Measurements from ENCODE around the gene BEND6.

Gene BEND6, protein sequence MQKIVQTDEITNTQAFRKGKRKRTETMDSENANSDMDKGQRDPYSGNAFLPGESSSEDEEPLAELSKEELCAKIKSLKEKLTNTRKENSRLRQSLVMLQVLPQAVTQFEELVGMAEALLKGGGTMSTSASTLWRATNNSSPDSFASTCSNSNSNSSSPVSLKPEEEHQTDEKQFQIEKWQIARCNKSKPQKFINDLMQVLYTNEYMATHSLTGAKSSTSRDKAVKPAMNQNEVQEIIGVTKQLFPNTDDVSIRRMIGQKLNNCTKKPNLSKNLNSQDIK

DNA sequence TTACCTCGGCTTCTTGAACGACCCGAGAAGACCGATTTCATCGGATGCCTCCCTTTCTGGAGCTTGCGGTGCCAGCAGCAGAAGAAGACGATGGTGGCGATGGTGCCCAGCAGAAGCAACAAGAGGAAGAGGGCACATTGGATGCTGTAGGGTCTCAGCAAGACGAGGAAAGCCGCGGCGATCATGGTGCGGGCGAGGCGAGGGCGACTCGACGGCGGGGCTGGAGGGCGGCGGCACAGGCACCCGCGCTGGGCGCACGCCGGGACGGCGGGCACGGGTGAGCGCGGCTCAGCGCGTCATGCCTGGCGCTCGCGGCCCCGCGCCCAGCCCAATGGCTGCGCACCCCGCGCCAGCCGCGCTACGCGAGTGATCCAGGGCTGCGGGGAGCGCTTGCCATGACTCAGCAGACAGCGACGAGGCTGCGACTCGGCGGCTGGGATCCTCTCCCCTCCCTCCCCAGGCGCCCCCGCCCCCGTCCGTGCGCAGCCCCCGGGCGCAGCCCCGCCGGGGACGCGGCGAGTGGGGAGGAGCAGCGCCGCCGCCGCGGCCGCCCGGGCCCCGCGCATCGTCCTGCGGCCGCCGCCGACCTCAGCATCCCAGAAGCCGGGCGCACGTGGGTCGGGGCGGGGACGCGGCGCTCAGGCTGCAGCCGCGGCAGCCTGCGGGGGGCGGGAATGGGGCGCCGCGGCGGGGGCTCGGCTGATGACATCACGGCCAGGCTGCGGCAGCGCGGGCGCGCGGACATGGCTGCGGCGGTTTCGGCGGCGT is at the start of gene BEND6:
Gene BEND6 (plus strand): TSS at position 705 of the 768 bp plus-strand sequence. CDS start 26,704 bp downstream, outside the sequence.
- DNase-seq: peak; percentile 13

DNA sequence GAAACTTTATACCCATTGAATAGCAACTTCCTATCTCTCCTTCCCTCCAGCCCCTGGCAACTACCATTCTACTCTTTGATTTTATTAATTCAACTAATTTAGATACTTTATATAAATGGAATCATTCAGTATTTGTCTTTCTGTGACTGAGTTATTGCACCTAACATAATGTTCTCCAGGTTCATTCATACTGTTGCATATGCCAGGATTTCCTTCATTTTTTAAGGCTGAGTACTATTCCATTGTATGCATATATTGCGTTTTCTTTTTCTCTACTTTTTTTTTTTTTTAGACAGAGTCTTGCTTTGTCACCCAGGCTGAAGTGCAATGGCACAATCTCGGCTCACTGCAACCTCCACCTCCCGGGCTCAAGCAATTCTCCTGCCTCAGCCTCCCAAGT is 49.5 kb upstream of the BEND6 start:
- DNase-seq: no peak

DNA sequence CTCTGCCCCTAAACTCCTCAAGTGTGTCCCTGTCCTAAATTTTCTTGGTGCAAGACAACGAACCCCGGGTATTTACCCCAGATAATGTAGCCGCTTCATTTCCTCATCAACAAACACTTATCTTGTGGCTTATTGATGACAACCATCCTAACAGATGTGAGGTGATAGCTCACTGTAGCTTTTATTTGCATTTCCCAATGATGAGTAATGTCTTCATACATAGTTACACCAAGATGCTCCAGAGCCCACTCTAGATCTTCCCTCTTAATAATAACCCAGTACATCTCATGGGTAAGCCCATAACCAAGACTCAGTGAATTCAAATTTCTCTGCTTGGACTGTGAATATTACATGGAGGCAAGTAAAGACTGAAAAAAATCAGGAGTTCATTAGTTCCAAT is 48.2 kb upstream of the BEND6 start:
- DNase-seq: no peak

DNA sequence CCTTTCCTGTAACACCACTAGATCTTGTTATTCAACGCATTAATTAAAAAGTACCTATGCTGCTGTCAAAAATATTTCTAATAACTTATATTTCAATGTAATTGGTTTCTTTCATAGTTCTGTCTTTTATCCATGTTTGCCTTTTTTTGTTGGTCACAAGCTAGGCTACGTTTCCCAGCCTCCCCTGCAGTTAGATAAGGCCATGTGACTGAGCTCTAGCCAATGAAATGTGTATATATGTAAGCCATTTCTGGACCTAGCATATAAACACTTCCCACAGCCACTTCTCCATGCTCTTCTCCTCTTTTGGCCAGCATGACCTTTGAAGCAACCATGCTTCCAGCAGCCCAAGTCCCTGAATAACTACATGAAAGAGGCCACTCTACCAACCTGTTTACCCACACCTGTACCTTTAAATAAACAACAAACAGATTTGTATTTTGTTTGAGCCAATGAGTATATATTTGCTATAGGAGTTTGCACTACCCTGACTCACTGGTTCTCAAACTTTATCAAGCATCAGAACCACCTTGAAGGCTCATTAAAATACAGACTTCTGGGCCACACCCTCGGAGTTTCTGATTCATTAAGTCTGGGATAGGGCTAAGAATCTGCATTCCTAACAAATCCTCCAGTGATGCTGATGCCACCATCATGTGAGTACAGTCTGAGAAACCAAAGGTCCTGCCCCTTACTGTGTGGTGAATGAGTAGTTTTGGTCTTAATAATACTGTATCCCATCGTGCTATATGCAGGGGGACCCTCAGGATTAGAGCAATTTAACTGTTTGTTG is 45.6 kb upstream of the BEND6 start:
- no peak for DNase-seq

DNA sequence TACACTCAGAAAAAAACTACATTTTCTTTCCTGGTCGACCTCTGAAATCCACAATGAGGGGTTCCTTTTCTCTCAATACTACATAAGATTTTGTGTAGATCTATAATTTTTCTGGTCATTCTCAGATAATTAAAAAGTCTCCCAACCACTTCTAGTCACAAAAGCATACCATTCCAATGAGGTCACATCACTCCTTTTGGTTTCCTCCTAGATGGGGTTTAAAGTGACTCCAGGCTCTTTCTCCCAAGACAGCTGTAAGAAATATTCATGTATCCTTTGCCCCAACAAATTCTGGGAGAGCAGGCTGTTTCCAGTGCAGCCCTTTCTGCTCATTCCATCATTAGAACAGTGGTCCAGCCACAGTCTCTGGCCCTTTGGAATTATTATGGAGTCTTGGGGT is 43.1 kb upstream of the BEND6 start:
- DNase-seq: no peak

DNA sequence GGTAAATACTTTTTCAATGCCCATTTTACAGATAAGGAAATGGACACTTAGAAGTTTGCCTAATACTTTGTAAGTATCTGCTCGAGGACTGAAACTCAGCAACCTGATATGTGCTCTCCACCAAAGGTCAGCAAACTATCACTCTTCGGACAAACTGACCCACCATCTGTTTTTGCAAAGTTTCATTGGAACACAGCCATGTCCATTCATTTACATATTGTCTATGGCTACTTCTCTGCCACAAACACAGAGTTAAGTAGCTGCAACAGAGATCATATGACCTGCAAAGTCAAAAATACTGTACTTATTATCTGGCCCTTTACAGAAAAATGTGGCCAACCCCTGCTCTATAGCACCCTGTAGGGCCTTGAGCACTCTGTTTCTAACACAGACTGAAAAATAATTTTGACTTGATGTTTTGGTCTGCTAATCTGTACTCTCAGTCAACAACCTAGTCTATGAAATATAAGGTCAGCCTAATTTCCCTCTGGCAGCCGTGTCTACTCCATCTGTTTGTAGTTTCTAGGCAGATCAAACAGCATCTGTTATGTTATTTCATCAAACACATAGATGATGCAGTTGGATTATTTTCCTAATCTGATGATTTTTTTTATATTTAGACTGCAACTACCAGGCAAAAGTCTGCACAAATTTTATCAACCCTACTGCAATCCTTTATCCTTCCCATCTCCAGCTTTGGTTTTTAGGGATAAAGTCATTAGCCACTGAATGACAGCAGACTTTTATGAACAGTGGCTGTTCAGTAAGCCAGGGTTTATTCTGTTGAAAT is 41.4 kb upstream of the BEND6 start:
- no peak for DNase-seq

DNA sequence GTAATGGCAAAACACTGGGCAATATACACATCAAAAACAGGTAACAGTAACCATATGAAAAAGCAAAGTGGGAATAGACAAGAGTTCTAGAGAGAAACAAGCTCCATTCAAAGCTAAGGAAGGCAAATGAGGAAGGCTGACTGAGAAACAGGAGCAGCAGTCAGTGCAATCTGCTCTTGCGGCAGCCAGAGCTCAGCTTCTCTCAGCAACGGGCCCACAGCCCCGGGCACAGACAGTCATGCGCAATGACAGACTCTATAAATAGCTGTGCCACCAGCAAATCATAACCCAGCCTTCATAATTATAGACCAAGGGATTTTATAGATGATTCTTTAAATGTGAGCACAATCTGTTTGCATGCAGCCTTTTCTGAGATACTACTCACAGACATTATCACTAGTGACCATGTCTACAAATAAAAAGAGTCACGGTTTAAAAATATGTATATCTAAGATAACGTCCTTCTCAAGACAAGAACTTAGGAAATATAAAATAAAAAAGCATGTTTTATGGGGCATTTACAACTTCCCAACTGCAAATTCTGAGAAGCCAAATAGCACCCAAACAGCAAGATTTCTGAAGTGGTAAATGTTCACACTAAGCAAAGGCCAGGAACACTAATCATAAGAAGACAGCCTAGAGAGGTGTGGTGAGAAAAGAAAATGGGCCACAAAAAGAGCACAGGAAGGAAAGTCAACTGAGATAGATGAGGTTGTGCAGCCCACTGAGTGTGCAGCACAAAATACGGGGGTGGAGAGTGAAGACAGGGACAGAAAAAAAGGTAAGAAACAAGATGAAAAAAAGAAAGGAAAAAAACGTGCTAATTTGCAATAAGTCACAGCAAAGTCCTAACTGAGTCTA is 39.9 kb upstream of the BEND6 start:
- DNase-seq: no peak

DNA sequence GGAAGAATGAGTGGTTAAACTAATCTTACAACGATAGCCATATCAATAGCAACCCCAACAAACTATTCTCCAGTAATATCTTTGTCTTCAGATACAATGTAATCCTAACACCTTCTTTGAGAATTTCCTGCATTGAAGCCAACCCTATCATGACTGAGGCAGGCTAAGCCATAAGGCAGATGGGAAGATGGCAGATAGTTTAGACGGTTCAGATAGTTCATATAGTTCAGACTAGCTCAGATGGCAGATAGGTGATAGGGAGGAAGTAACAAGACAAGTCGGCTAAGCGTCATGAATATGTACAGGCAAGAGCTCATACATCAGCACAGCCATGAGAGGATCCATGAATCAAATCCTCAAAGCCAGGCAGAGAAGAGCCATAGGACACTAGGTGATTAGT is 39.1 kb upstream of the BEND6 start:
- DNase-seq: no peak

DNA sequence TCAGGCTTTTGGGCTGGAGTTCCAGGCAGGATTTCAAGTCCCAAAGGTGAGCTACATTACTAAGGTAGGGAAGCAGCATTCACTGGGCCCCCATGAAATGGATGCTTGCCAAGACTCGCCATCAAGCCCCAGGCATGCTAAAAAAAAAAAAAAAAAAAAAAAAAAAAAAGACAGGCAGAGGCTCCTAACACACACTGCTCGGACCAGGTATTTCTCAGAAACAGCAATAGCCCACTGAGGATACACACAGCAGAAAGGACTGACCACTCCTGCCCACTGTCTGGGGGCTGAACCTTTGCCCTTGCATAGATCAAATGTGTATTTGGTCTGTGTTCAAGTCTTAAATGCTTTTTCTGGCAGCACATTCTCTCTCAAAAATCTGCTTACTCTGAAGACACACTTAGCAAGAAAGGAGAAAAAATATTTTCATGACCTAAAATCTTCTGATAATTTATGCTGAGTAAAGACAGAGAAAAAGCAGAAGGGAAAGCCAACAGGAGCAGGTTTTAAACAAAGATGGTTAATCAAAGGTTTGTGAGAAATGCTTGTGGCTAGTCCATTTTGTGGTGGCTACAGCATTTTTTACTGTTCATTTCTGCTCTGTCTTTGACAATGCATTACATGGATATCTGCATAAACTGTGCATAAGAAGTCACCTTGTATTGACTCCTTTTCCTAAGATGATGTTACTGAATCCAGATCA is 37.9 kb upstream of the BEND6 start:
- DNase-seq: no peak

DNA sequence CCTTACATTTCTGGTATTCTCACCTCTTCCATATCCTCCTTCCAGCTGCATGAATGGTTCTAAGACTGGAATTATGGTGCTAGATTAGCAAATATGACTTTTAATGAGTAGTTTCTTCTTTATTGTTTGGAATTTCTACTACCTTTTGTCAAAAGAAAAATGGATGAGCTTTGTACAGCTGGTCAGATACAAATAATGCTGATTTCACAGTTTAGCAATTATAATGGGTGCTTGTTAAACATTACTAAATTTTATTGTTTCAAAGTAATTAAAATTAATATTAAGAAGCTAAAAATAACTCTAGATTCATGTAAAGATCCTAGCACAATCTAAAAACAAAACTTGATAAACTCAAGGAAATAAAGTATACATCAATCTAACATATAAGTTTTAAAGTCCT is 32.3 kb upstream of the BEND6 start:
- DNase-seq: no peak

DNA sequence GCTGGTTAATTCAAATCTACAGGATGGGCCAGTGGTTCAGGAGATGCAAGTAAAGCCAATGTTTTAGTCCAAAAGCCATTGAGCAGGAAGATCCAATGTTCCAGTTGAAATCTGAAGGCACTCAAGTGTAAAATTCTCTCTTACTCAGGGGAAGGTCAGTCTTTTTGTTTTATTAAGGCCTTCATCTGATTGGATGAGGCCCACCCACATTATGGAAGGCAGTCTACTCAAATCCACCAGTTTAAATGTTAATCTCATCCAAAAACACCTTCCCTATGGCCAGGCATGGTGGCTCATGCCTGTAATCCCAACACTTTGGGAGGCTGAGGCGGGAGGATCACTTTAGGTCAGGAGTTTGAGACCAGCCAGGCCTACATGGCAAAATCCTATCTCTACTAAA is 31.3 kb upstream of the BEND6 start:
- no peak for DNase-seq

DNA sequence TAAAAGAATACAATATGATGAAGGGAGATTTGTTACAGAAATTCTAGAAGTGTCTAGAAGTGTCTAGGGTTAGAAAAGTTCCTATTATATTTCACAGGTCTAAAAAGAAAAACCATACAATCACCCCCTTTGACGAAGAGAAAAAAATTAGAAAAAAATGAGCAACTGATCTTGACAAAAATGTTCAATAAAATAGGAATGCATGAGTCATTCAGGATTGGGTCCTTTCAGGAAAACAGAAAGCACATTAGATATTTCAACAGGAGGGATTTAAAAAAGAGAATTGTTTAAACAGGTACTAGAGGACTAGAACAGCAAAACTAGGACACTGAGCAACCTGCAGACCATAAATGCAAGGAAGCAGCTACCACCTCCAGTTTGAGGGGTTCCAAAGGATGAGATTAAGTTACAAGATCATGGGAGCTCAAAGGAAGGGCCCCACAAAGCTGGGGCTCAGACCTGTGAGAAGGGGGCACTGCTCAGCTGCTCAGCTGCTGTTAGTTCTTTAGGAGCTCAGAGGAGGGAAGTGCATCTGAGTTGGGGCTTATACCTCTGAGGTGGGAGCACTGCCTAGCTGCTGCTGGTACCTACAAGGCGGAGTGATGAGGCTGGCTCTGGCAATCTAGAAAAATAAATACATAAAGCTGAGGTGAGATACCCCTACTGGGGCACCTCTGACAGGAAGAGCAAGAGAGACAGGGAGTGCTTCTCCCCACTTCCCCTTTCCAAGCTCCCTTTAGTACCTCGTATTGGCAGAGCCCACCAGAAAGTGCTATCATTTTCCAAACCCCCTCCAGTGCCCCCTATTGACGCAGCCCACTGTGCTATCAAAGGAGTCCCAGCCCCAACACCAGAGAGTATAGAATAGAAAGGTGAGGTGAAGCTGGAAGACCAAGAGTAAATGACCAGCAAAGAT is 27.1 kb upstream of the BEND6 start:
- DNase-seq: no peak

DNA sequence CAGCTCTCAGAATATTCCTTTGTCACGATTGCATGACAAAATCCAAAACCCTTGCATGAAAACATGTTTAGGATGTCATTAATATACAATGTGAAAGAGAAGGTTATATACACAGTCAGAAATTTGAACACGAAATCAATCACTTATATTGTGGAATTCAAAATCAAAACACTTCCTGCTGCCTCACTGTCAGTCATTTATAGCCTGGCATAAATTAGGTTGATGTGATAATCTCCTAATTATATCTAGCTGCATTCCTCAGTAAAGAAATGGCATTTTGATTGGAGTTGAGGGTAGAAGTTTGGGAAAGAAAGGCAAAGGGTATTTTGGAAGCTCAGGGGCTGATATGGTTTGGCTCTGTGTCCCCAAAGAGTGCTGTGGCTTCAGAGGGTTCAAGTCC is 24.1 kb upstream of the BEND6 start:
- no peak for DNase-seq

DNA sequence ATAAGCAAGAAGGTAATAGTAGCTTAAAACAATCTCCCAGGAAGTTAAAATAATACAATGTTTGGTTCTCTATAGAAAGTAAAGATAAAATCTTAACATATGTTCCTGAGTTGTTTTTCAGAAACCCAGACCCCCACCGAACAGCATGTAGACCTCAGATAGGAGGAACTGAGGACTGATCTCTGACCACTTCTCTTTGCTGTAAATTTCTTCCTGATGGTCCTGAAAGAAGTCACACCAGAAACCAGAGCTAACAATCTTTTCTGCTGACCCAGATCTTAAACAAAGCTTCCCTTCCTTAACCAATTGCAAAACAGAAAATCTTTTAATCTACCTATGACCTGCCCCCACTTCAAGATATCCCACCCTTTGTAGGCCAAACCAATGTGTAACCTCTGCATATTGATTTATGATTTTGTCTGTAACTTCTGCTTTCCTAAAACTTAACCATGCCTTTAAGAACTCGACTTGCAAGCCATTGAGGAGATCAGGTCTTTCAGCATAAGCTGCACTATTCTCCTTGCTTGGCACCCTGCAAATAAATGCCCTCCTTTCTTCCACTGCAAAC is 21.9 kb upstream of the BEND6 start:
- no peak for DNase-seq

DNA sequence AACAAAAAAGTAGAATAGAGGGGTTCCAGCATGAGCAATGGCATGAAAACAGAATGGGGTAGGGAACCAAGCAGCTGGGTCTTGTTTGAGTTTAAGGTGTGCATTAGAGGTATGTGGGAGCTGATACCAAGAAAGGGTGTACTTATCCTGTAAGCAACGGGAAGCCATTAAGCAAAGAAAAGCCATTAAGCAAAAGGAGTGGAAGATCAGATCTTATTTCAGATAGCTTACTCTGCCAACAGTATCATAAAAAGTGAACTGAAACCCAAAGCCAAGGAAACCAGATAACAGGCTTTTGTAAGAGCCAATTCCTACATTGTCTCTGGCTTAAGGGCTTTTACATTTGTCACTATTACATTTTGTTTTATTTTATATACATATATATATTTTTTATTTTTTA is 21.3 kb upstream of the BEND6 start:
- no peak for DNase-seq

DNA sequence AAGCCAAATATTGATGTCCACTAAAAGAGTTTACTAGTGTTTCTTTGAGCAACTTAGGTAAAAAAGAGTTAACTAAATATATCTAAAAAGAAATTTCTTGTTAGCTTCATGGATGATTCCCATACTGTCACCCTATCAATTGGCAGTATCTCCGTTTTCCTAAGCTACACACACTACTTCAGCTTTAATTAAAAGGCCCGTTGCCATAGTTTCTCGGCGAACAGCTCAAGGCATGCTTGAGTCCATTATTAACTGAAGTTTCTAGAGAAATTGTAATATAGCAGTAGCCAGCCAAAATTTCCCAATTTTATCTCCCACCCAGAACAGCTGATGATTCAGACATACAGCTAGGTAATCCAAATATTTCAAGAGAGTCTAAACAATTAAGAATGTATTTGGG is 20.0 kb upstream of the BEND6 start:
- no peak for DNase-seq

DNA sequence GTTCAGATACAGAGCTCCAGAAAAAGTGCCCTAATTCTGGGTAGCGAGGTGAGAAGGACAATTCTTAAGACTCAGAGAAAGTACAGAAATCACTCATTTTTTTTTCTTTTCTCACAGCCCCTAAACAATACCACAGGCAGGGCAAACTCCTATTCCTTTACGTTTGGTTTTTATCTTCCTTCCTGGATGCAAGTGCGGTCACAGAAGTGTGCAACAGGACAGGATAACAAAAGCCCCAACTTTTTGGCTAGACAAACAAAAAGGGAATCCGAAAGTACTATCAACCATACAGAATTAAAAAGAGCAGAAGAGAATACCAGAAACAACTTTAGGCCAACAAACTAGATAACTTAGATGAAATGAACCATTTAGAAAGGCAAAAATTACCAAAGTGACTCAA is 18.4 kb upstream of the BEND6 start:
- no peak for DNase-seq

DNA sequence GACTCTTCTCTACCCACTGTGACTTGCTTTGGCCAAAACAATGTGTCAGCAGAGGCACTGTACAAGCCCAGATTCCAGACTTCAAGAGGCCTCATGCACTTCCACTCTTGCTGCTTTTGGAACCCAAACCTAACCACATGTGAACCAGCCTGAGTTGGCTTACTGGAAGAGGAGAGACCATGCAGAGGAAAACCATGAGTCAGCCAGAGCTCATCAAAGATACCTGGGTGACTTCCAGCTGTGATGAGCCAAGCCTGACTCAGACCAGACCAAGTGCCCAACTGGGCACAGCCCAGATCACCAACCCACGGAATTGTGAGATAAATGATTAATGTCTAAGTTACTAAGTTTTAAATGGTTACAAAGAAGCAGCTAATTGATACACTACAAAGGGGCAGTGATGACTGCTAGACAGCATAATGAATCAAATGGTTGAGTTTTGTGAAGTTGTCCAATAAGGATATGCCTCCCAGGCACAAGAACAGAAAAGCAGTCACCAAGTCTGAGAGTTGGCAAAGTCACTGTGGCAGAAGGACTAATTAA is 16.2 kb upstream of the BEND6 start:
- no peak for DNase-seq

DNA sequence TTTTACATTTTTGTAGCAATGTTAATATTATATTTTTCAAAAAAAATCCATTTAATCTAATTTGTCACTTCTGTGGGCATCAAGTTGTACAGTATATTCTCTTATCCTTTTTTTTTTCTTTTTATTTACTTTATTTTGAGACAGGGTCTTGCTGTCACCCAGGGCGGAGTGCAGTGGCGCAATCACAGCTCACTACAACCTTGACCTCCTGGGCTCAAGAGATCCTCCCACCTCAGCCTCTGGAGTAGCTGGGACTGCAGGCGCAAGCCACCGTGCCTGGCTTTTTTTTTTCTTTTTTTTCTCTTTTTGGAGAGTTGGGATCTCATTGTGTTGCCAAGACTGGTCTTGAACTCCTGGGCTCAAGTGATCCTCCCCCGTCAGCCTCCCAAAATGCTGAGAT is 14.4 kb upstream of the BEND6 start:
- no peak for DNase-seq

DNA sequence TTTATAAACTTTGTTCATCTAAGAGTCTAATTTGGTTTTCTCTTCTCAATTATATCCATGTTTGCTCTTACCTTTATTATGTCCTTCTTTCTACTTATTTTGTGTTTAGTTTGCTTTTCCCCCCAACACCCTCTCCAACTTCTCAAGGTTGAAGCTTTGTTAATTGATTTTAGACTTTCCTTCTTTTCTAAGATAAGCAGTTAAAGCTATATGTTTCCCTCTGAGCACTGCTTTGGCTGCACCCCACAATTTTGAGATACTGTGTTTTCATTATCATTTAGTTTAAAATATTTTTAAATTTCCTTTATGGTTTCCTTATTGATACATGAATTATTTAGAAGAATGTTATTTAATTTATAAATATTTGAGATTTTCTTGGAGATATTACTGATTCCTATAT is 13.9 kb upstream of the BEND6 start:
- DNase-seq: no peak

All from CD4-positive, alpha-beta T cell treated with Interleukin-17A for 4 hours (primary cell).